ENCODE data around the gene RHBDD1. TPM values are rescaled to one million over a fixed set of nuclear protein-coding genes. Genes with fewer than 3 reads are reported as not detected.

Gene RHBDD1
- total and polyA plus RNA-seq, 8 donors: 1.8 to 31.6 (median 6.0) TPM

DNA sequence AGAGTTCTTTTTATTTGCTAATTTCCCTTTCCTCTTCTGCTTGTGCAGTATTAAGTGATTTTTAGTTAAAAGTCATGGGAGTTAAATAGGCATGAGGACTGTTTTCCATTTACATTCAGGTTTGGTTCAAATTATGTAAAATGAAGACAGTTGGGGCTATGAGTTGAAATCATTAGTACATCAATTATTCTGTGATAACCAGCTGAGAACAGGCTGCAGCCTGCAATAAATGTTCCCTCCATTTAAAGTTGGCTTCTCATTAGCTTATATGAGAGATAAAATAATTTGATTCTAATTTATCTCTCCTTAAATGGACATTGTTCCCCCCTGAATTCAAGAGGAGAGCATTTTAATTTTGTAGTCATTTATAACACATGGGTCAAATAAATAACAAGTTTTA, 48.3 kb downstream of the RHBDD1 start:
- intact Hi-C loops (cut with DNase I; ENCODE audit: low total_unique reads): no loop called here
- Histone ChIP-seq H3K9me3 (no peaks in the 10 kb centered on the region), H3K36me3 (peaks cover 0 to 19% (median 0%) of the 10 kb centered on the region in 4 donors), H3K4me3 (no peak overlapping the region), H3K27me3 (no peaks in the 10 kb centered on the region), H3K27ac (no peak overlapping the region), H3K4me1 (no peaks in the 10 kb centered on the region)
- no peak for DNase-seq
- TF ChIP-seq, protein P1, sequence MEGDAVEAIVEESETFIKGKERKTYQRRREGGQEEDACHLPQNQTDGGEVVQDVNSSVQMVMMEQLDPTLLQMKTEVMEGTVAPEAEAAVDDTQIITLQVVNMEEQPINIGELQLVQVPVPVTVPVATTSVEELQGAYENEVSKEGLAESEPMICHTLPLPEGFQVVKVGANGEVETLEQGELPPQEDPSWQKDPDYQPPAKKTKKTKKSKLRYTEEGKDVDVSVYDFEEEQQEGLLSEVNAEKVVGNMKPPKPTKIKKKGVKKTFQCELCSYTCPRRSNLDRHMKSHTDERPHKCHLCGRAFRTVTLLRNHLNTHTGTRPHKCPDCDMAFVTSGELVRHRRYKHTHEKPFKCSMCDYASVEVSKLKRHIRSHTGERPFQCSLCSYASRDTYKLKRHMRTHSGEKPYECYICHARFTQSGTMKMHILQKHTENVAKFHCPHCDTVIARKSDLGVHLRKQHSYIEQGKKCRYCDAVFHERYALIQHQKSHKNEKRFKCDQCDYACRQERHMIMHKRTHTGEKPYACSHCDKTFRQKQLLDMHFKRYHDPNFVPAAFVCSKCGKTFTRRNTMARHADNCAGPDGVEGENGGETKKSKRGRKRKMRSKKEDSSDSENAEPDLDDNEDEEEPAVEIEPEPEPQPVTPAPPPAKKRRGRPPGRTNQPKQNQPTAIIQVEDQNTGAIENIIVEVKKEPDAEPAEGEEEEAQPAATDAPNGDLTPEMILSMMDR (IDR thresholded peaks at IDR 0.05): no peak
- TF ChIP-seq EP300 (IDR thresholded peaks at IDR 0.05) (no peak), POLR2AphosphoS5 (IDR thresholded peaks at IDR 0.05) (no peak), POLR2A (IDR thresholded peaks at IDR 0.05) (no peak)

DNA sequence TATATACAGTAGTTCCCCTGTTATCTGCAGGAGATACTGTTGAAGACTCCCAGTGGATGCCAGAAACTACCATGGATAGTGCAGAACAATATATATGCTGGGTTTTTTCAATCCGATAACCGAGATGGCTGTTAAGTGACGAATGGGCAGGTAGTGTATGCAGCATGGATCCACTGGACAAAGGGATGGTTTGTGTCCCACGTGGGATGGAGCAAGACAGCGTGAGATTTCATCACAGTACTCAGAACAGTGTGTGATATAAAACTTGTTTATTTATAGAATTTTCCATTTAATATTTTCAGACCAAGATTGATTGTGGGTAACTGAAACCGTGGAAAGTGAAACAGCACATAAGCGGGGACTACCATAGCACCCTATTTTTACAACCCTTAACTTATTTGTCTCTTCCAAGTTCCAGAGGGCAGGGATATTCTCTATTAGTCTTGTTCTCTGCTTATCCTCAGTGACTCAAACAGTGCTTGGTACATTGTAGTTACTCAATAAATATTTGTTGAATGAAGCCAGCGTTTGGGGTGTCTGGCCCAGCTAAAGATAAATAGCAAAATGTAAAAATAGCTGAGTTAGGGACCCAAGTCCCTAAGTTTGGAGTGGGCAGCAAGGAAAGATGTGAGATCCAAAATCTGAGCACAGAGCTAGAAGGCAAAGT, 50.0 kb downstream of the RHBDD1 start:
- no peak overlapping the region for H3K4me3 ChIP-seq
- peaks cover 0 to 16% (median 0%) of the 10 kb centered on the region in 4 donors for H3K36me3 ChIP-seq
- TF ChIP-seq EP300 (IDR thresholded peaks at IDR 0.05) (no peak), POLR2A (IDR thresholded peaks at IDR 0.05) (no peak)
- no peaks in the 10 kb centered on the region for H3K27me3 ChIP-seq
- H3K4me1 ChIP-seq: no peaks in the 10 kb centered on the region
- no peak for DNase-seq
- H3K9me3 ChIP-seq: no peaks in the 10 kb centered on the region
- no peak overlapping the region for H3K27ac ChIP-seq
- intact Hi-C loops (cut with DNase I; ENCODE audit: low total_unique reads): no loop called here
- WGBS, 5 donors: 81 to 88% (median 85%) methylated on average over 8 of the region's 8 CpGs

DNA sequence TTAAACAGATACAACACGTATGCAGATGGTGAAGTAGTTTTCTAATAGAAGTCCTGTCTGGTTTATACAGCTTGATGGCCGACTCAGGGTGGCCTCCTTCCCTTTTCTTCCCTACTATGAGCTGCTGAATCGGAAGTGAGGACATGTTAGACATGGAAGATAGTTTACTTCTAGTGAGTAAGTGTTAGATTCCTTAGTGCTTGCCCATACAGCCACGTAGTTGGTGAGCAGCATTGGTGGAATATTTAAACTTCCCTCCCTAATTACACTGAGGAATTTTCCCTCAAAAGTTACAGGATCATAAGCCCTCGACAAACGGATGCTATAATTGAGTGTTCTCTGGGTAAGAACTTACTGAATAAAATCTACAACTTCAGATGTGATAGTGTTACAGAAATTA, 52.1 kb downstream of the RHBDD1 start:
- peaks cover 0 to 4% (median 0%) of the 10 kb centered on the region in 4 donors for H3K4me1 ChIP-seq
- H3K4me3 ChIP-seq: no peak overlapping the region
- no peak overlapping the region for H3K27ac ChIP-seq
- TF ChIP-seq POLR2AphosphoS5 (IDR thresholded peaks at IDR 0.05) (no peak), EP300 (IDR thresholded peaks at IDR 0.05) (no peak), POLR2A (IDR thresholded peaks at IDR 0.05) (no peak)
- TF ChIP-seq, protein P1 (IDR thresholded peaks at IDR 0.05): no peak
- H3K27me3 ChIP-seq: no peaks in the 10 kb centered on the region
- H3K9me3 ChIP-seq: no peaks in the 10 kb centered on the region
- no peak for DNase-seq
- intact Hi-C loops (cut with DNase I; ENCODE audit: low total_unique reads): no loop called here
- WGBS, 5 donors: 75 to 87% (median 84%) methylated on average over 6 of the region's 6 CpGs
- H3K36me3 ChIP-seq: peaks cover 0 to 4% (median 0%) of the 10 kb centered on the region in 4 donors

DNA sequence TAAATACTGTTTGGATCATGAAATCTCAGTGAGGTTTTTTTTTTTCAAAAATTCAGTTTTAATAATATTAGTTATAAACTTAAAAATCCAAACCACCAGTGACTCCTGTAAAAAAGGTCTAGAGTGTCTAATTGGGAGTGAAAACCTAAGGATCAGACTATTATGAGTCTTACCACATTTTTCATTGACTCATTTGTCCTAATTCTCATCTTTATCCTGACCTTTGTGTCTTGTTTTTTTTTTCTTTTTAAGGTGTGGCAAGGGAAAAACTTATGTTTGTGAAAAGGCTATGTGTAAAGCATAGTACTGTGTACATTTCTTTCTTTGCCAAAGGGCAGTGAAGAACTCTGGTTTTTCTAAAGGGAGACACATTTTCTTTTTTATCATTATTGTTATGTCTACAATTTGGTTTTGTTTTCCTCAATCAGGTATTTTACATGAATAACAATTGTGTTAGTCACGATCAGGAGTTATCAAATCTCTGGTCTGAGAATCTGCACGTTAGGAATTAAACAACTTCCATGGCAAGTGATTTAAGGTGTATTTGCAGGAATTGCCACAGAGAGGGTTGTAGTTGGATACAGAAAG, 52.6 kb downstream of the RHBDD1 start:
- Histone ChIP-seq H3K9me3 (no peaks in the 10 kb centered on the region), H3K4me3 (no peak overlapping the region), H3K27ac (no peak overlapping the region), H3K36me3 (no peaks in the 10 kb centered on the region), H3K4me1 (peaks cover 0 to 4% (median 0%) of the 10 kb centered on the region in 4 donors), H3K27me3 (no peaks in the 10 kb centered on the region)
- WGBS, 5 donors: 62 to 83% (median 70%) methylated on average over 2 of the region's 2 CpGs
- intact Hi-C loops (cut with DNase I; ENCODE audit: low total_unique reads): no loop called here
- no peak for DNase-seq
- TF ChIP-seq POLR2A (IDR thresholded peaks at IDR 0.05) (no peak), POLR2AphosphoS5 (IDR thresholded peaks at IDR 0.05) (no peak), EP300 (IDR thresholded peaks at IDR 0.05) (no peak)
- TF ChIP-seq, protein P1 (IDR thresholded peaks at IDR 0.05): no peak

DNA sequence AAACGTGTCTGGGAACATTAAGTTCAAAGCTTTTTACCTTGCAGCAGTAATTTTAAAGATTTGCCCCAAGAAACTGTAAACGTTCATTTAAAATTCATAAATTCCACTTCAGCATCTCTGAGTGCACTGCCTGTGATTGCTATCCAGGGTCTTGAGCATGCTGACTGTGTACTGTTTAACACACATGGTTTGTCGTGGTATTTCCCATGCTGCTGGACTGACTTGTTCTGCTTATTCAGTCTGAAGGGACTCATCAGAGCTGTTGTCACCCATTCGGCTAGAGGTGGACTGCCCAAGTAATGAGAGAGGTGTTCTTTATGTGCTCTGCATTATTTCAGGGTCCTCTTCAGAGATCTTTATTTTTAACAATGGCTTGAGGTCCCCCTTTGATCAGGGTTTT, 53.1 kb downstream of the RHBDD1 start:
- TF ChIP-seq, protein P1 (IDR thresholded peaks at IDR 0.05): no peak
- TF ChIP-seq POLR2AphosphoS5 (IDR thresholded peaks at IDR 0.05) (no peak), EP300 (IDR thresholded peaks at IDR 0.05) (no peak), POLR2A (IDR thresholded peaks at IDR 0.05) (no peak)
- Histone ChIP-seq H3K27ac (no peak overlapping the region), H3K9me3 (no peaks in the 10 kb centered on the region), H3K4me3 (no peak overlapping the region), H3K4me1 (peaks cover 0 to 4% (median 0%) of the 10 kb centered on the region in 4 donors), H3K36me3 (no peaks in the 10 kb centered on the region), H3K27me3 (no peaks in the 10 kb centered on the region)
- 69 to 86% (median 82%) methylated on average over 4 of the region's 4 CpGs for WGBS, 5 donors
- DNase-seq: no peak
- intact Hi-C loops (cut with DNase I; ENCODE audit: low total_unique reads): no loop called here

Data from stomach (tissue), 9 donors.